Hepatocyte (in vitro differentiated cells): ENCODE measurements around the gene DOCK2. TPM values are rescaled to one million over a fixed set of nuclear protein-coding genes. Genes with fewer than 3 reads are reported as not detected.
A peak's percentile ranks its signal among the peaks of the same experiment; 100 is the strongest.

Experiments
- DNase-seq: peaks from one replicate; pipeline ENCODE4 v3.0.0-alpha.2; 2016; ENCODE audit warnings: low spot score
- H2AFZ ChIP-seq: fragments of 200-600 bp; sonication (generic); 2 replicates; pipeline ENCODE4 v1.6.0; 2016; ENCODE audit warnings: antibody characterized with exemption, mild to moderate bottlenecking
- H3K27ac ChIP-seq: fragments of 200-600 bp; sonication (generic); 2 replicates; pipeline ENCODE4 v1.5.1; 2016; ENCODE audit warnings: mild to moderate bottlenecking
- H3K27me3 ChIP-seq: fragments of 200-600 bp; sonication (generic); 2 replicates; pipeline ENCODE4 v1.6.1; 2016
- H3K36me3 ChIP-seq: fragments of 200-600 bp; sonication (generic); replicated peaks from 2 replicates; pipeline ENCODE4 v1.5.1; 2016; ENCODE audit warnings: low read depth; ENCODE audit not compliant: insufficient read depth
- H3K4me1 ChIP-seq: fragments of 200-600 bp; sonication (generic); 2 replicates; pipeline ENCODE4 v1.5.1; 2016; ENCODE audit warnings: mild to moderate bottlenecking, moderate library complexity; ENCODE audit not compliant: insufficient read depth
- H3K4me2 ChIP-seq: fragments of 200-600 bp; sonication (generic); 2 replicates; pipeline ENCODE4 v1.6.0; 2016
- H3K4me3 ChIP-seq: fragments of 200-600 bp; sonication (generic); 2 replicates; pipeline ENCODE4 v1.5.1; 2016; ENCODE audit warnings: mild to moderate bottlenecking
- H3K79me2 ChIP-seq: fragments of 200-600 bp; sonication (generic); 2 replicates; pipeline ENCODE4 v1.6.0; 2017; ENCODE audit warnings: mild to moderate bottlenecking
- H3K9me2 ChIP-seq: fragments of 200-600 bp; sonication (generic); replicated peaks from 2 replicates; pipeline ENCODE4 v1.6.0; 2017; ENCODE audit warnings: mild to moderate bottlenecking; ENCODE audit not compliant: insufficient read depth
- H3K9me3 ChIP-seq: fragments of 200-600 bp; sonication (generic); 2 replicates; pipeline ENCODE4 v1.5.1; 2016; ENCODE audit warnings: low read depth, mild to moderate bottlenecking
- H4K20me1 ChIP-seq: fragments of 200-600 bp; sonication (generic); 2 replicates; pipeline ENCODE4 v1.6.0; 2016; ENCODE audit warnings: mild to moderate bottlenecking; ENCODE audit not compliant: insufficient read depth, poor library complexity, severe bottlenecking
- EZH2 ChIP-seq: fragments of 200-600 bp; sonication (generic); IDR thresholded peaks from 2 replicates; pipeline ENCODE4 v1.6.1; 2016; ENCODE audit warnings: antibody characterized with exemption, mild to moderate bottlenecking, borderline replicate concordance
- EZH2phosphoT487 ChIP-seq: fragments of 200-600 bp; sonication (generic); IDR thresholded peaks from one replicate; pipeline ENCODE4 v1.6.1; 2018; ENCODE audit warnings: antibody characterized with exemption, mild to moderate bottlenecking, low read depth, moderate library complexity; ENCODE audit not compliant: unreplicated experiment, severe bottlenecking
- WGBS: methylation state at CpG from one replicate; pipeline ENCODE4 v1.1.6; 2016; ENCODE audit warnings: low lambda C conversion rate; ENCODE audit errors: missing lambda C conversion rate; 5-methylcytosine and 5-hydroxymethylcytosine counted together
- polyA plus RNA-seq: library from polyadenylated mRNA; unstranded; fragments of >200 nt; fragmentation: Nextera tagmentation; extraction: Ambion mirVana; gene quantifications from 2 replicates; pipeline ENCODE4 v1.2.1, GENCODE V29; 2016
- total RNA-seq: library from RNA; depleted of rRNA; stranded (reverse); fragments of >200 nt; gene quantifications from 2 replicates; pipeline ENCODE4 v1.2.3, GENCODE V29; 2014
- TF ChIP-seq, protein P1 (sequence below): fragments of 200-600 bp; sonication (generic); IDR thresholded peaks from 2 replicates; pipeline ENCODE4 v1.5.1; 2016; ENCODE audit warnings: antibody characterized with exemption, mild to moderate bottlenecking; ENCODE audit not compliant: poor library complexity

Gene DOCK2
- total and polyA plus RNA-seq, 2 experiments from 2014 or later = 0.60 TPM; not detected in 1

- no peaks in the 10 kb centered on the region for H4K20me1 ChIP-seq
These were observed 64.9 kb downstream of the DOCK2 start for GRCh38 chr5:169701910-169702451.

GRCh38 chr5:169702693-169703481, 65.8 kb downstream of the DOCK2 start:
- Histone ChIP-seq H3K9me3 (no peaks in the 10 kb centered on the region), H3K36me3 (no peaks in the 10 kb centered on the region), H3K27ac (no peak overlapping the region), H3K79me2 (no peaks in the 10 kb centered on the region), H3K27me3 (no peaks in the 10 kb centered on the region), H3K4me1 (peaks cover 7% of the 10 kb centered on the region), H2AFZ (no peak overlapping the region), H4K20me1 (no peaks in the 10 kb centered on the region), H3K9me2 (no peaks in the 10 kb centered on the region), H3K4me2 (no peak overlapping the region), H3K4me3 (no peak overlapping the region)
- WGBS = 78% methylated on average over 7 of the region's 7 CpGs
- TF ChIP-seq EZH2phosphoT487 (no peak), EZH2 (no peak)
- TF ChIP-seq, protein P1, sequence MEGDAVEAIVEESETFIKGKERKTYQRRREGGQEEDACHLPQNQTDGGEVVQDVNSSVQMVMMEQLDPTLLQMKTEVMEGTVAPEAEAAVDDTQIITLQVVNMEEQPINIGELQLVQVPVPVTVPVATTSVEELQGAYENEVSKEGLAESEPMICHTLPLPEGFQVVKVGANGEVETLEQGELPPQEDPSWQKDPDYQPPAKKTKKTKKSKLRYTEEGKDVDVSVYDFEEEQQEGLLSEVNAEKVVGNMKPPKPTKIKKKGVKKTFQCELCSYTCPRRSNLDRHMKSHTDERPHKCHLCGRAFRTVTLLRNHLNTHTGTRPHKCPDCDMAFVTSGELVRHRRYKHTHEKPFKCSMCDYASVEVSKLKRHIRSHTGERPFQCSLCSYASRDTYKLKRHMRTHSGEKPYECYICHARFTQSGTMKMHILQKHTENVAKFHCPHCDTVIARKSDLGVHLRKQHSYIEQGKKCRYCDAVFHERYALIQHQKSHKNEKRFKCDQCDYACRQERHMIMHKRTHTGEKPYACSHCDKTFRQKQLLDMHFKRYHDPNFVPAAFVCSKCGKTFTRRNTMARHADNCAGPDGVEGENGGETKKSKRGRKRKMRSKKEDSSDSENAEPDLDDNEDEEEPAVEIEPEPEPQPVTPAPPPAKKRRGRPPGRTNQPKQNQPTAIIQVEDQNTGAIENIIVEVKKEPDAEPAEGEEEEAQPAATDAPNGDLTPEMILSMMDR = no peak
- no peak for DNase-seq

More at GRCh38 chr5:169701910-169702451, 64.9 kb downstream of the DOCK2 start:
- H3K4me2 ChIP-seq = no peak overlapping the region
- TF ChIP-seq EZH2phosphoT487 = no peak
- TF ChIP-seq, protein P1 = peak; percentile 58
- peaks cover 7% of the 10 kb centered on the region for H3K4me1 ChIP-seq
- H3K9me2 ChIP-seq = no peaks in the 10 kb centered on the region
- 47% methylated on average over 8 of the region's 8 CpGs for WGBS
- no peaks in the 10 kb centered on the region for H3K79me2 ChIP-seq
- H3K9me3 ChIP-seq = no peaks in the 10 kb centered on the region
- H3K4me3 ChIP-seq = no peak overlapping the region
- H3K27me3 ChIP-seq = no peaks in the 10 kb centered on the region
- H2AFZ ChIP-seq = no peak overlapping the region
- H3K36me3 ChIP-seq = no peaks in the 10 kb centered on the region
- DNase-seq = peak; percentile 34
- no peak overlapping the region for H3K27ac ChIP-seq

GRCh38 chr5:169703813-169704212, 66.7 kb downstream of the DOCK2 start:
- DNase-seq = no peak
- Histone ChIP-seq H3K9me2 (no peaks in the 10 kb centered on the region), H3K79me2 (no peaks in the 10 kb centered on the region), H2AFZ (no peak overlapping the region), H3K4me1 (peaks cover 7% of the 10 kb centered on the region), H3K4me3 (no peak overlapping the region), H3K9me3 (no peaks in the 10 kb centered on the region), H3K27me3 (no peaks in the 10 kb centered on the region), H3K4me2 (no peak overlapping the region), H3K36me3 (no peaks in the 10 kb centered on the region), H3K27ac (no peak overlapping the region), H4K20me1 (no peaks in the 10 kb centered on the region)
- TF ChIP-seq EZH2phosphoT487 (no peak), EZH2 (no peak)
- TF ChIP-seq, protein P1 = no peak
- WGBS = 78% methylated on average over 2 of the region's 2 CpGs
